Measurements from ENCODE around the gene KIRREL1. TPM values are rescaled to one million over a fixed set of nuclear protein-coding genes. Genes with fewer than 3 reads are reported as not detected.

The KIRREL1 gene
- total and polyA plus RNA-seq, 2 experiments from 2014 or later: 8.2 to 33.2 TPM

DNA sequence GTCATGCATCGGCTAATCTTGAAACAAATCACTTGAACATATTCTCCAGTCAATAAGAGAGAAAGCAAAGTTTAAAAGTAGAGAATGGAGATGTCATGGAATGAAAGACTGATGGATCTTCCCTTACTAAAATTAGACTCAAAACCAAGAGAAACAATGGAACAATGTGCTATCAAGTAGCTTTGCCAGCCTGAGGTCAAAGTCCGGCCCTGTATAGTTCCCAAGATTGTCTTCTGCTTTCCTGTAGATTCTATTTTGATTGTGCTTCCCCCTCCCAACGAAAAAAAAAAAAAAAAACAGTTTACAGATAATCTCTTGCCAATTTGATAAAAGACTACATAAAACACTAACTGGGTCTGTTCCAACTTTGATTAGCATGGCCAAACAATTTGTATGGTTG, 40.8 kb upstream of the KIRREL1 start:
- H3K4me1 ChIP-seq (ENCODE audit: low read depth): no peaks in the 10 kb centered on the region
- no peak overlapping the region for H3K4me3 ChIP-seq
- DNase-seq (ENCODE audit: low read depth in 1 of 2, low spot score in 1 of 2): no peak
- no peaks in the 10 kb centered on the region for H3K36me3 ChIP-seq
- H3K9me3 ChIP-seq (ENCODE audit: low read depth): no peaks in the 10 kb centered on the region
- H3K27ac ChIP-seq: no peak overlapping the region
- peaks cover 12% of the 10 kb centered on the region for H3K27me3 ChIP-seq
- TF ChIP-seq CTCF (IDR thresholded peaks at IDR 0.05; ENCODE audit: low read depth, low read length): no peak

GRCh38 chr1:157955221-157955620, 38.2 kb upstream of the KIRREL1 start:
- DNase-seq (ENCODE audit: low read depth in 1 of 2, low spot score in 1 of 2): no peak
- Histone ChIP-seq H3K27me3 (peaks cover 12% of the 10 kb centered on the region), H3K36me3 (no peaks in the 10 kb centered on the region), H3K27ac (no peak overlapping the region), H3K4me1 (ENCODE audit: low read depth) (no peaks in the 10 kb centered on the region), H3K9me3 (ENCODE audit: low read depth) (no peaks in the 10 kb centered on the region), H3K4me3 (no peak overlapping the region)
- TF ChIP-seq CTCF (IDR thresholded peaks at IDR 0.05; ENCODE audit: low read depth, low read length): no peak

GRCh38 chr1:157955857-157956256, 37.6 kb upstream of the KIRREL1 start:
- Histone ChIP-seq H3K27ac (no peak overlapping the region), H3K27me3 (peaks cover 6% of the 10 kb centered on the region), H3K4me1 (ENCODE audit: low read depth) (no peaks in the 10 kb centered on the region), H3K4me3 (no peak overlapping the region), H3K9me3 (ENCODE audit: low read depth) (no peaks in the 10 kb centered on the region), H3K36me3 (no peaks in the 10 kb centered on the region)
- DNase-seq (ENCODE audit: low read depth in 1 of 2, low spot score in 1 of 2): no peak
- no peak for TF ChIP-seq CTCF (IDR thresholded peaks at IDR 0.05; ENCODE audit: low read depth, low read length)

GRCh38 chr1:157956732-157957131, 36.7 kb upstream of the KIRREL1 start:
- Histone ChIP-seq H3K36me3 (no peaks in the 10 kb centered on the region), H3K27ac (no peak overlapping the region), H3K27me3 (peaks cover 4% of the 10 kb centered on the region), H3K4me3 (no peak overlapping the region), H3K4me1 (ENCODE audit: low read depth) (no peaks in the 10 kb centered on the region), H3K9me3 (ENCODE audit: low read depth) (no peaks in the 10 kb centered on the region)
- DNase-seq (ENCODE audit: low read depth in 1 of 2, low spot score in 1 of 2): no peak
- TF ChIP-seq CTCF (IDR thresholded peaks at IDR 0.05; ENCODE audit: low read depth, low read length): no peak

DNA sequence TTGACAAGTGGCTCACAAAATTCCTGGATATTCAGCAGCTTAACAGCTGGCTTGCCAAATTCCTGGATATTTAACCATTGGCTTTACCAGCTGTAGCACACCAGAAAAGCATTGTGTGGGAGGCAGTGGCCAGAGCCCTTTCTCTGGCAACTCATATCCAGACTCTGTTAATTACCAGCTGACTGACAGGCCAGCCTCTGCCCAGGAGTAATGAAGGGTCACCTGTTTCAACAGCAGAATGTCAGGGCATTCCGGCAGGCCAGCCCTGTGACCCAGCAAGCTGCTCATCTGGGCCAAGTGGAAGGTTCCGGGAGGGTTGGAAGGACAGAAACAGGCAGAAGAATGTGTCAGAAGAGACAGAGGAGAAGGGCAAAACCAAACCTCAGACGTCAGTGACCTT, 35.2 kb upstream of the KIRREL1 start:
- no peak overlapping the region for H3K4me3 ChIP-seq
- no peaks in the 10 kb centered on the region for H3K9me3 ChIP-seq (ENCODE audit: low read depth)
- no peaks in the 10 kb centered on the region for H3K4me1 ChIP-seq (ENCODE audit: low read depth)
- no peak overlapping the region for H3K27ac ChIP-seq
- H3K36me3 ChIP-seq: no peaks in the 10 kb centered on the region
- no peak for TF ChIP-seq CTCF (IDR thresholded peaks at IDR 0.05; ENCODE audit: low read depth, low read length)
- peaks cover 4% of the 10 kb centered on the region for H3K27me3 ChIP-seq
- no peak for DNase-seq (ENCODE audit: low read depth in 1 of 2, low spot score in 1 of 2)

DNA sequence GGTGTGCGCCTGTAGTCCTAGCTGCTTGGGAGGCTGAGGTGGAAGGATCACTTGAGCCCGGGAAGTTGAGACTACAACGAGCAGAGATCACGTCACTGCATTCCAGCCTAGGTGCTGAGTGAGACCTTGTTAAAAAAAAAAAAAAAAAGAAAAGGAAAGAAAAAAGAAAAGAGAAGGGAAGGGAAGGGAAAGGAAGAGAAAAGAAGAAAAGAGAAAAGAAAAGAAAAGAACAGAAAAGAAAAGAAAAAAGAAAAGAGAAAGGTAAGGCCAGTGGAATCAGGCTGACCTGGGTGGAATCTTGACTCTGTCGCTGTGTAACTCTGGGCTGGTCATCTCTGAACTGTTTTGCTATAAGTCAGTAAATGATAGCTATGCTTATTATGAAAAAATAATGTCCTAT, 33.7 kb upstream of the KIRREL1 start:
- Histone ChIP-seq H3K9me3 (ENCODE audit: low read depth) (no peaks in the 10 kb centered on the region), H3K27me3 (peaks cover 4% of the 10 kb centered on the region), H3K36me3 (no peaks in the 10 kb centered on the region), H3K4me1 (ENCODE audit: low read depth) (no peaks in the 10 kb centered on the region), H3K27ac (no peak overlapping the region), H3K4me3 (no peak overlapping the region)
- no peak for TF ChIP-seq CTCF (IDR thresholded peaks at IDR 0.05; ENCODE audit: low read depth, low read length)
- no peak for DNase-seq (ENCODE audit: low read depth in 1 of 2, low spot score in 1 of 2)

All from cardiac muscle cell (in vitro differentiated cells and primary cell).